GM18511 (cell line): ENCODE results near the gene TRMT11.
"Not testable (repeated sequence)": the region's sequence is repeated elsewhere in the genome, so short reads cannot be mapped to it uniquely, and the experiment has no call there.

Experiments used
- ATAC-seq: cut with Tn5 transposase; IDR thresholded peaks from one replicate; pipeline ENCODE4 v1.9.1; 2021; ENCODE audit warnings: mild to moderate bottlenecking, moderate library complexity; ENCODE audit not compliant: unreplicated experiment

Gene TRMT11

DNA sequence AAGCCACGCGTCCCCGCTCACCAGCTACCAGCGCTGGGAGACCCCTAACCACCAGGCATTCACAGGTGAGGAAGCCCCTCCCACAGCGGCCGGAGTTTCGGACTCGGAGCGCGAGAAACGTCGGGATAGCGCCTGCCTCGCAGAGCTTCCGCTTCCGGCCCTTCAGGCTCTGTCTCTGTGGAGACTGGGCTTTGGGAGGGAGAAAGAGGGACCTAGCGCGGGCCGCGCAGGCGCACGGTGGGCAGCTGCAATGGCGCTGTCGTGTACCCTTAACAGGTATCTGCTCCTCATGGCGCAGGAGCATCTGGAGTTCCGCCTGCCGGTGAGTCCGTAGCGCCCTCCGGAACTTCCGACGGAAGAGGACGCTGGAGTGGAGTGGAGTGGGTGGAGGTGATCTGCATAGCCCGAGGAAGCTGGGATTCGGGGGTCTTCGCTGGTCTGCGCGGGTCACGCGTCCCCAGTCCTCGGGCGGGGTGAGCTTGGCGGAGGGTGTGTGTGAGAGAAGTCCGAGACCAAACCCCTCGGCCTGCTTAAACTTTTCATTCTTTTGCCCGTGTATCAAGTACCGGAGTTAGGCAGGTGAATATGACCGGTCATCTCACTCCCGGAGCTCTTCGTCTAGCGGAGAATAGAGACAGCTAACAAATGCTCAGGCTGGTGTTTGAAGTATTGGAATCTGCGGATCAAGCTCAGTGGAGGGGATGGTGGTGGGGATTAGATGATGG, at the start of gene TRMT11:
Gene TRMT11, plus strand, starts transcription at position 240 of the 725 bp plus-strand sequence. Its CDS starts 11 bp downstream, at position 251.
- peak; percentile 96 for ATAC-seq

DNA sequence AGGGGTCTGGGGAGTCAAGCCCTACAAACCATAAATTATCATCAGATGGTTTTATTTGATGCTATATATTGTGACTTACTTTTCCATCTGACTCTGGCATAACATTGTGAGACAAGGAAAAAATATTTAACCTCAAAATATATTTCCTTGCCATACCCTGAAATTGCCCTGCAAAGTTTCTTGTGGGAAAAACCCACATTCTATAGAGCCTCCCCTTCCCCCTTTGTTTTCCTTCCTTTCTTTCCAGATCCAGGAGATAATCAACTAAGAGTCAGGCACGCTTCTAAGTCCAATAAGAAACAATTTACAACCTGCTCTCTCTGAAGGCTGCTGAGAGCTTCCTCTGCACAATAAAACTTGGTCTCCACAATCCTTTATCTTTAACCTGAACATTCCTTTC, 47.3 kb upstream of the TRMT11 start:
- no peak for ATAC-seq

DNA sequence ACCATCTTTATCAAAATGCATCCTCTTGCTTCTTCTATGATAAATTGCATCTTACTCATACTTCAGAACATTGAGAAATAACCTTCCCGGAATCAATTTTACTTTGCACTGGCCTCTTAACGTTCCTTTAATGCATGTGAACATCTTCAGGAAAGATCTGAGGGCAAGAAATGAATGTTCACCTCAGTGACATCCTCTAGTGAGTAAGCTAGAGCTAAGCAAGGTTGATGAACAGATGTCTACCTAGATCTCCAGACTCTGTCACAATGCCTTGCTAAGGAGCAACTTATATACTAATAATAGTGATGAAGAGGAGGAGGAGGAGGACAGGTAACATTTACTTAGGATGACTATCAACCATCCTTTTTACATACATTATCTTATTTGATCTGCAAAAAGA, 46.5 kb upstream of the TRMT11 start:
- ATAC-seq, result no peak

DNA sequence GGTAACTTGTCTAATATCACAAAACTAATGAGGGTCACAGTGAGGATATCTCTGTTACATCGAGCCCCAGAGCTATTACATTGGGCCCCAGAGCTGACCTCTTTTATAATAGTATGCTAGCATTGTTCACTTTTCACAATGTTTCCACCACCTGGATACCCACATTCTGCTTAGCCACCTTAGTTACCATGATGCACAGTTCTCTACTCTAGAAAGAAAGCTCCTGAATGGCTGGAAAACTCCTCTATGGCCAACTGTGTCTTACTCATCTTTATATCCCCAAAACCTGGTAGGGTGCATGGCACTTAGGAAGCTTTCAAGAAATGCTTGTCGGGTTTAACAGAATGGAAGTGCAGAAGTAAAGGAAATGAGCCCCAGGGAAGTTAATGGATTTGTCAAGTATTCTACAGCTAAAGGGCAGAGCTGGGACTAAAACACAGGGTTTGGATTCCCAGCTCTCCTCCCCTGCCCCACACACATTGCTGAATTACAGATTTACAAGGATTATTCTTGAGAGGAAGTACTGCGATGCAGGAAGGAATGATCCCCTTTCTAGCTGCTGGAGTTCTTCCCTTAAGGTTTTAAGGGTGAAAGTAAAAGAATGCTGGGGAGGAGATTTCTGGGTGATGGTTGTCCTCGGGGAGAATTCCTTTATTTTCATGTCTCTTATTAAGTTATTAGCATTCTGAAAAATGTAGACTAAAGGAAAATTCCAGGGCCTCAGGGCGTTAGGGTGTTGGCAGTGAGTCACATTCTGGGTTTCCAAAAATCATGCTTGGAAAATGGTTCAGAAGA, 45.9 kb upstream of the TRMT11 start:
- no peak for ATAC-seq

DNA sequence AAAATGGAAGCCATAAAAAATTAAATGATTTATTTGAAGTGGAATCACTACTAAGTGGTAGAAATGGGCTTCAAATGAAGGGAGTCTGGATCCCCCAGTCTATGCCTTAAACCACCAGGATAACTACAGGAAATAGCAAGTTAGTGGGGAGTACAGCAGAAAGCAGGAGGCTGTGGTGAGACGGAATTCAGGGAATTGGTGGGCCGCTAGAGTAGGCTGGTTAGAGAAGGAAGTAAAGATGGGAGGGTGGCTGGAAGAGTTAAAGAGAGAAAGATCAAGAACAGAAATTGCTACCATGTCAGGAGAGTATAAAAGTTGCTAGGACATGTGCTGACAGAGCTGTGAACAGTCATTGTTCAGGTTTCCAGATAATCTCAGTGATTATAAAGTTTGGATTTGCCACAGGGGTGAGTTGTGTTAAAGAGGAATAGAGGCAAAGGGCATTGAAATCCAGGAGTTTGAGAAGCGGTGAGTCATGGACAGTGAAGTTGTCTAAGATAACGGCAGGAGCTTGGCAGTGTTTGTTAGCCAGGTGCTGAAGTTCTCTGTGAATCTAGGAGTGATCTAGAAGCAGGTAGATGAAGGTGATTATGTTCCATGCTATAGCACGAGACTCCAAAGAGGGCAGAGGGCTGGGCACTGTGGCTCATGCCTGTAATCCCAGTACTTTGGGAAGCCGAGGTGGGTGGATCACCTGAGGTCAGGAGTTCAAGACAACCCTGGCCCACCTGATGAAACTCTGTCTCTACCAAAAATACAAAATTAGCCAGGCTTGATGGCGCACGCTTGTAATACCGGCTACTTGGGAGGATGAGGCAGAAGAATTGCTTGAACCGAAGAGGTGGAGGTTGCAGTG, 43.4 kb upstream of the TRMT11 start:
- no peak for ATAC-seq

DNA sequence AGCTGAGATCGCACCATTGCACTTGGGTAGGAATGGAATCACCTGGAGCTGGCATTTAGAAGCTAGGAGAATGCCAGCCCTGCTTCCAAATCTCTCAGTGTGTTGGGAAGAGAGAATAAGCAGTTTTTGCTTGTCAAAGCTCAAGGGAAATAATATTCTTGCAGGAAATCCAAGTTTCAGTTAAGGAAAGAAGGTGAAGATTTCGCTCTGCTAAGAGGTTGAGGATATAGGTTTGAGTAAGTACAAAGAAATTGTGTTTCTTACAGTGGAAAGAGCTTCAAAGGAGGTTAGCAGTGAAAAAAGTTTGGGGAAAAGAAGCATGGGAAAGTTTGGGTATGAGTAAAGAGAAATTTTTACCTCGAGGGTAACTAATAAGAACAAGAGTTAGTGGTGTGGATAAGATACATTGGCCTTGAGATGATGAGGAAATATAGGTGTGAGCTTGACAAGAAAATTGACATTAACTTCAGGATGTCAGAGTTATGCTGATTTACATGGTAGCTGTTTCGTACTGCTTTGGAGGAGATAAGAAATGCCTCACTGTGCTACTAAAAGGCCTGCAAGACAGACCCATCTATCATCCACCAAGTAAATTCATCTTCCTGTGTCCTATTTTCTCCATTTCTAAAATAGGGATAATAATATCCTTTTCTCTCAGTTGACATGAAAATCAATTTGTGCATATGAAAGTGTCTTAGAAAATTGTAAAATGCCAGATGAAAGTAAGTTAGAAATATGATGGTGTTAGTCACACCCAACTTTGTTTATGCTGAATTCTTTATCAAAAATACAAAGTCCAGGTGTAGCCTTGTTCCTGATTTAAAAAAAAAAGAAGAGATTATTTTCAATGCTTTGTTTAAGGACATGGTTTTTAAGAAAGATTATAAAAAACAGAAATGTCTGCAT, 42.6 kb upstream of the TRMT11 start:
- no peak for ATAC-seq

DNA sequence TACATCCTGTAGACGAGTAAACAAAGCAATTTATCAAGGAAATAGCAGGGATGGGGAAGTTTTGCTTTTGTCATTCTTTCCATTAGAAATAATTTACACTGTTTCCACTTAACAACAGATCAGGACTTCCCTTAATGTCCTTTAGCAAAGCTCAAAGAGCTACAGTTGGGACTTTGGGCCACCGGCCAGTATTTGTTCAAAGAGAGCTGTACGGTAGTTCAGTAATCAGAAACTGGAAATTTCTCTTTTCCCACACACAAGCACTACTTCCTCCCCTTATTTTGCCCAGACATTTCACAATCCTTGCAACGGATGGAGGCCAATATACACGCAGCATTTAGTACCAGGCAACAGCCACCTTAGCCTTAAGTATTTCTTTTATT, 41.9 kb upstream of the TRMT11 start:
- ATAC-seq, result no peak

DNA sequence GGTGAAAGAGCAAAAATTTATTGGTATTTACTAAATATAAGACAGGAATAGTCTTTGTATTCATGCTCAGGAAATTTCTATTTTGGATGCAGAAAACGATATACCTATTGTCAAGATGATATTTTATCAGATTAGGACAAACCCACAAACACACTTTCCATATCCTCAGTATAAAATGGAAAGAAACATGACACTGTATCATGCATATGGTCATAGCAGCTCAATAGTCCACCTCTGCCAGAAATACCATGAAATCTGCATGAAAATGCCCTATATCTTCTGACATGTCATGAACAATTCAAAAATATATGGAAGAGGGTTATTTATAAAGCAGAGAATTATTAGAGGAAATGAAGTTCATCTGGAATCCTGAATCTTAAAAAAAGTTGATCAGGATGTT, 41.4 kb upstream of the TRMT11 start:
- no peak for ATAC-seq

DNA sequence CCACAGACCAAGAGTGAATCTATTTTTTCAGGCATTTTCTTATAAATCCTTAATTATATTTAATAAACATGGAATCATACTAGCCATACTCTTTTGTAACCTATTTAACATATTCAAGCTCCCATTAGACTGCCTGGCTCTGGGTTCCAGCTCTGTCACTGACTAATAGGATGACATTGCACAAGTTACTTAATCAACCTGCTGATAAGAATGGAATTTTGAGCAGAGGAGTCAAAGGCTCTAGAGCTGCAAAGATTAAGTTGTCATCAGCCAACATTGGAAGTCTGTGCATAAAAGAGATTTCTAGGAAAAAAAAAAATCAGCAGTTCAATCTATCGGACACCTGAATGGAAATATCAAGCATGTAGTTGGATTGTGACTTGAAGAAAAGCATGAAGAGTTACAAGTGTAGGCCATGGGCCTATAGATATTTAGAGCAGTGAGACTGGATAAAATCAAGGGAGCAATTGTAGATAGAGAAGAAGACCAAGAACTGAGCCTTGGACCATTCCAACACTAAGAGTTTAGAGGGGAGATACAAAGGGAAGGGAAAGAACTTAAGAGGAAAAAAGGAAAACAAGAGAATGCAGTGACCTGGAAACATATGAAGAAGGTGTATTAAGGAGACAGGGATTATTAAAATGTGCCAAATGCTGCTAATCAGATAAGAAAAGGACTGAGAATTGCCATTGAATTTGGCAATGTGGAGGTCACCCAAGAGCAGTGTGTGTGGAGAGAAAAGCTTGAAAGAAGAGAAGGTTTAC, 40.8 kb upstream of the TRMT11 start:
- no peak for ATAC-seq

DNA sequence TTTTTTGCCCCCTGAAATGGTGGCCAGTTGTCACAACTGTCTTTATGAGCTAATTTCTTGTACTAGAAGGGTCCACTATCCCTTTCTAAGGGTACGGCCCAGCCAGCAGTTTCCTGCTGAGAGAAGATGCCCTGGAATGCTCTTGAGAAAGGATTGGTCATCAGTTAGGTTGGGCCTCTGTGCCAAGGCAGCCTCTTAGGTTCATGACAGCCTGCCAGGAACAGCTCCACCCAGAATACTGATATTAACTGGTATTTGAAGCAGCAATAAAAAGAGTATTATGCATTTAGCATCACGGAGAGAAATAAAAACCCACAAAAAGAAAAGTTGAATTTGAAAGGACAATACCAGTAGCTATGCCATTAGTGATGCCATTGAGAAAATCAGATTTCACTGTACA, 38.7 kb upstream of the TRMT11 start:
- no peak for ATAC-seq

DNA sequence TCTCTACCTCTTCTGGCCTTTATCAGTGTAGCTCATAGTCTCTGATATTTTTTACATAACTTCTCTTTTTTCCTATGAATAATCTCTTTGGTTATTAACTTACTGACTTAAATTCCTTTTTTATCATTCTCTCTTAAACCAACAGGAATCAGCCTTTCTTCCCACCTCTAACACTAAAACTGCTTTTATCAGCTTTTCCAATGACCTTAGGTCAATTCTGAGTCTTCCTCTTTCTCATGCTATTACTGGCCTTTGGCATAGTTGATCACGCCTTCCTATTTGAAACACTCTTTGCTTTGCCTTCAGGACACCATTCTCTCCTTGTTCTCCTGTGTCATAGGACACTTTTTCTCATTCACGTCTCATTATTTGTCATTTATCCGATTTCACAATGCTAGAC, 37.9 kb upstream of the TRMT11 start:
- ATAC-seq, result no peak

DNA sequence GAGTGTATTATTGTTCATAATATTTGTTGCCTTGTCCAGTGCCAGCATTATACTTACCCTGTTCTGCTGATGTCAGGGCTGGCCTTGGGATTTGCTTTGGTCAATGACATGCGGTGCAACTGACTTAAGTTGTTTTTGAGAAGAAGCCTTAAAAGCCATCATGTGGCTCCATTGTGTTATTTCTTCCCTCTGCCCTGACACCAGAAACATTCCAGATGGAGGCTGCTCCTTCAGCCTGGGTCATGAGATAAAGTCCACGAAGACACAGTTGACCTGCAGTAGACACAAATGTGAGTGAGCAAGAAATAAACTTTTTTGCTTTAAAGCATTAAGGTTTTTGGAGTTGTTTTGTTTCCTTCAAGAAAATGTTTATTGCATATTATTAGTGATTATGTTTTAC, 37.3 kb upstream of the TRMT11 start:
- ATAC-seq, result no peak

DNA sequence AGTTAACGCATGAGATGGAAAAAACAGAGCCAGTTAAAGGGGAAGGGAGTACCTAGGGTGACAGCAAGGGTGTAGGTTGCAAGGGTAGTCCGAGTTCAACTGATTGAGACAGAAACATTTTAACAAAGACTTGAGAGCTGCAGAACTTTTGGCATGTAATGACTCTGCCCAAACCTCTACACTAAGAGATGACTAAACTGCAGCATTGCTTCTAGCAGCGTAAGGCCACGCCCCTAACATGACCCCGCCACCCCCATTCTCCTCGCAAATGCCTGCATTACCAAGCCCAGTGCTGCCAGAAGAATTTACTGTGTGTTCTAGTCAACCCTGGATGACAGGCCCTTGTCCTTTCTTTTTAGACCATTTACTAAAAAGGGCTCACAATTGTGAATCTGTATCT, 36.0 kb upstream of the TRMT11 start:
- no peak for ATAC-seq

DNA sequence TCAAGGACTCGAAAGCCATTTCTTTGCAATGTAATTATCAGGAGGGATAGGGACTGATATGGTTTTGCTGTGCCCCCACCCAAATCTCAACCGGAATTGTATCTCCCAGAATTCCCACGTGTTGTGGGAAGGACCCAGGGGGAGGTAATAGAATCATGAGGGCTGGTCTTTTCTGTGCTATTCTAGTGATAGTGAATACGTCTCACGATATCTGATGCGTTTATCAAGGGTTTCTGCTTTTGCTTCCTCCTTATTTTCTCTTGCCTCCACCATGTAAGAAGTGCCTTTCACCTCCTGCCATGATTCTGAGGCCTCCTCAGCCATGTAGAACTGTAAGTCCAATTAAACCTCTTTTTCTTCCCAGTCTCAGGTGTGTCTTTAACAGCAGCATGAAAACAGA, 35.6 kb upstream of the TRMT11 start:
- ATAC-seq, result not testable (repeated sequence)

DNA sequence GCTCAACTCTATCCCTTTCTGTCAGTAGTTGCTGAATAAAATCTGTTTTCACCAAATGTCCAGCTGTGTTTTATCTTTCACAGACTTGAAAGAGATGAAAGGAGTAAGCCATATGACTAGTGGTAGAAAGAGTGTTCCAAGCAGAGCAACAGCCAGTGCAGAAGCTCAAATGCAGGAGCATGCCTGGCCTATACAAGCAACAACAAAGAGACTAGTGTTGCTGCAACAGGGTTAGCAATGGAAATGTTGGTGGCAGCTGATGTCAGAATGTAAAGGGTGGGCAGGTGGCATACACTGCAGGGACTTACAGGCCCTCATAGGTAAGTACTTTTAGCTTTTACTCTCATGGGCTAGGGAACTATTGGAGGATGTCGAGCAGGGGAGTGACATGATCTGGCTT, 35.0 kb upstream of the TRMT11 start:
- ATAC-seq, result no peak

DNA sequence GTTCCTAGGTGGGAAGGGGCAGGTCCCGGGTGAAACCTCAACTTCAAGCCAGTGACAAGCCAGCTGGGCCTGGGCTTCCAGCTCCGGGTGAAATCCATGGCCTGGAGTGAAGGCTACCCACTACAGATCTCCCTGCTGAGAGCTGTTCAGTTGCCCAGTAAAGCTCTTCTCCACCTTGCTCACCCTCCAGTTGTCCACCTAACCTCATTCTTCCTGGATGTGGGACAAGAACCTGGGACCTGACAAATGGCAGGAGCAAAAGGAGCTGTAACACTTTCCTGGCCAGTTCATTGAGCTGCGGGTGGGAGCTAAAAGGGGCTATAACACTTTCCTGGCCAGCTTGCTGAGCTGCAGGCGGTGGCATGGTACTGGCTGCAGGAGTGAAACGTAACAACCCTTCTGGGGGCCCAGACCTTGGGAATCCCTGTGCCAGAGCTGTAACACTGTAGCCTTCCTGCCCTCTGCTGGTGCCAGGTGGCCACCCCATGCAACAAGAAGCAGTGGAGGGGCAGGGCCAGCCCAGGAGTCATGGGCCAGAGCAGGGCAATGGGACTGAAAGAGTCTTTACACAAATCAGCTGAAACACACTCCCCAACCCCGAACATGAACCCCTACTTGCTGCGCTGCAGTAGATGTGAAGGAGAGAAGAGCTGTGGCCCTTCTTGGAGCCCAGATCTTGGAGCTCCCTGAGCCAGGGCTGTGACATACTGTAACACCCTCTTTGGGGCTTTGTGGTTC, 33.4 kb upstream of the TRMT11 start:
- no peak for ATAC-seq

DNA sequence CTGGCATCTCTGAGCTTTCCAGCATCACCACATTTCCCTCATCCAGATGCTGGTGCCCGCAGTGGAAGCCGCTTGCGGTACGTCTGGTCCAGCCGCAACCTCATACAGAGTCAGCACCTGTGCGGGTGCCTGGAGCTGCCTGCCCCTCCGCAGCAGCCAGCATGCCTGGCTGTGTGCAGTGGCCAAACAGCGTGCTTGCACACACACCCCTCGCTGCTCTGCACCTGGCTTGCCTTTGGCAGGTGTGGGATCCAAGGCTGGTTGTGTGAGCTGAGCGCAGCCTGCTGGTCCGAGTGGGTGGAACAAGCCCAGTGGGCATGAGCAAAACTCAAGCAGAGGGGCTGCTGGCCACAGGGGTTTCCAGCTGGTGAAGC, 32.9 kb upstream of the TRMT11 start:
- ATAC-seq, result no peak

DNA sequence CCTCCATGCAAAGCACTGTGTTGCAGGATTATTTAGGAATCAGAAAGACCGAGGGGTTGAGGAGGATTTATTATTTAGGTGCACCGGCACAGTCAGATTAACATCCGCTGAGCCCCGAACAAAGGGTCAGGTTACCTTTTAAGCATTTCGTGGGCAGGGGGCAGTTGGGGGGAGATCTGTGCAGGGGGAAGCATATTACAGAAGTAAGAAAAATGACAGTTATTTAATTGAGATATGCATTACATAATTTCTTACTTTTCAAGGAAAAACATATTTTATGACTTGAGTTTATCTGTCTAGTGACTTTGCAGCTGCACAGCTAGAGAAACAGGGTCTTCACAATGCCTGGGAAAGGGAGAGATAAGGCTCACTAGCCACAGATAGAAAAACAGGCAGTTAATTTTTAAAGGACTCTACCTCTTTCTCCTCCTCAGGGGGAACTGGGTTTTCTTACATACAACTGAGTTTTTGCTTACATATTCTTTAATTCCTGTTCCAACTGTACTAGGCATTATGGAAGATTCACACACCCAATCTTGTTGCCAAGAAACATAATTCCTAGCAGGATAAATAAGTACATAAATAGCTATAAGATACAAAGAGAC, 31.5 kb upstream of the TRMT11 start:
- no peak for ATAC-seq

DNA sequence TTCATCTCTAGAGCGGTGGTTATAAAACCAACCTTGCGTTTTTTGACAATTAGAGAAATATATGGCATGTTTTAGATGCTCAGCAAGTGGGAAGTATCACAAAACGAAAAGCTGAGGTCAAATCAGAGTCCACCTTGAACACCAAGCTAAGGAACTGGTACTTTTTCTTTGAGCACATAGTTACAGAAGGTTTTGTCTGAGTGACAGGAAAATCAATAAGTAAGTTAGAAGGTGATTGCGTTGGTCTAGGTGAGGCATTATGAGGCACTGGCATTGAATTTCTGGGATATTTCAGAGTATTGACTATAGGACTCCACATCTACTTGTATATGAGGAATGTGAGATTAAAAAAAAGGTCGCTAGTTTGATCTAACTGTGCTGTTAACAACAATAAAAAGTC, 30.4 kb upstream of the TRMT11 start:
- no peak for ATAC-seq
